Head of caudate nucleus (tissue), 42 donors: Measurements from ENCODE around the gene ACP4.
A peak's percentile ranks its signal among the peaks of the same experiment; 100 is the strongest.

Experiments
- DNase-seq, 42 donors: peaks; one replicate each; pipeline versions ENCODE4 v3.0.0 to v3.0.0-alpha.2; 2020 to 2021; ENCODE audit warnings: mixed read lengths in 7 of 42
- intact Hi-C: fragments of 100-400 bp; cut with DNase I; formaldehyde crosslinking; loops from one replicate; pipeline ENCODE4 v1.15.0; 2022

Gene ACP4

GRCh38 chr19:50835103-50835784 is 45.0 kb downstream of the ACP4 start:
- peak in 4 of 42 donors; percentile 10 to 43 (median 18) for DNase-seq
- intact Hi-C loops = no loop called here

GRCh38 chr19:50835785-50836542 is 45.7 kb downstream of the ACP4 start:
- intact Hi-C loops = no loop called here
- DNase-seq = peak; percentile 41 to 87 (median 70)

DNA sequence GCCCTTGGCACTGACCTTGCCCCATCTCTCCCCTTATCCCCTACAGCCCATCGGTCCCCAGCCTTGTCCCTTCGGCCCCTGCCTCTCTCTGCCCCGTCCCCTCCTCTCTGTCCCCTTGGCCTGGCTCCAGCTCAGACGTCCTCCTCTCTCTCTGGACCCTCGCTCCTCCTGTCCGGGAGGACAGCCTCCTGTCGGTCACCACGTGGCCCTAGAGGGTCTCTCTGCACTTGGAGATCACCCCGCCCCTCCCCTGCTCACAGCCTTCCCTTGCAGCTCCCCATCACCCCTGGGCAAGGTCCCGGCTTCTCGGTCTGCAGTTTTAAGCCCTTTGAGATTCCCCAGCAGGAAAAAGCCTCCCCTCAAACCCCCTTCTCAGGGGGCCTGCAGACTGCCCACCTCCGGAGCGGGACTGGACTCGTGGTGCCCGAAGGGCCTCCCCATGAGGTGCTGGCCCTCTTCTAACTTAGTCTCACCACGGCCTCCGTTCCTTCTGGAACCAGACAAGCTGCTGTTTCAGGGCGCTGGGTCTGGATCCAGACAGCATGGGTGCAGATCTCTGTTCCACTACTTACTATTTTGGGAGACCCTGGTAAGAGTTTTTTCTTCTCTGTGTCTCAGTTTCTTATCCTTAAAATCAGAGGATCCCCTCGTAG is 46.5 kb downstream of the ACP4 start:
- intact Hi-C loops = no loop called here
- no peak for DNase-seq

DNA sequence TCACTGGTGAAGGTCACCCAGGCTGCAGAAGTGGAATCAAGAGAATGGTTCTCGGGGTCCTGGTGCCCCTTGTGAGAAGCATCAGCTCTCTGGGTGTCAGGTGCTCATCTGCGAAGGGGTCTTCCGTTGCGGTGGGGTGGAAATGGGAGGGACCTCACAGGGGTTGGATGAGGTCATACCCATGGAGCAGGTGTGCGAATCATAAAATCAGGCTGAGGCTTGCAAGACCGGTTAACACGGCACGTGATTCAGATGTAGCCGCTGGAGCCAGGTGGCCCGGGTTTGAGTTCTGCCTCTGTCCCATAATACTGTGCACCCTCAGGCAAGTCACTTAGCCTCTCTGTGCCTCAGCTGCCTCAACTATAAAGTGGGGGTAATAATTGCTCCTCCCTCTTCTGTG is 47.1 kb downstream of the ACP4 start:
- DNase-seq = no peak
- intact Hi-C loops = no loop called here

DNA sequence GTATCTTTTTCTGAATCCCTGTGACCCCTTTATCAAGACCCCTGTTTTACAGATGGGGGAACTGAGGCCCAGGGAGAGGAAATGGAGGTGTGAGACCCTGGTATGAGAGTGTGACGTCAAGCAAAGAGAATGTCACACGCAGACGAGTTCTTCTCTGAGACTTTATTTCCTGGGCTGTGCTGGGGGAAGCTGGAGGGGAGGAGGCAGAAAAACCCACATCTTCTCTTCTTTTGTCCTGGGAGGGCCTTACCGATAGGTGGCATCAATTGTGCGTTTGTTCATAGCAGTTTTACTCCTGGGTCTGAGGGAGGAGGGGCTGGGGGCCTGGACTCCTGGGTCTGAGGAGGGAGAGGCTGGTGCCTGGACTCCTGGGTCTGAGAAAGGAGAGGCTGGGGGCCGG is 48.0 kb downstream of the ACP4 start:
- no peak for DNase-seq
- intact Hi-C loops = no loop called here

- intact Hi-C loops = no loop called here
- DNase-seq = no peak
Measured at GRCh38 chr19:50839712-50840655, 49.8 kb downstream of the ACP4 start.

GRCh38 chr19:50842130-50842529 is 51.9 kb downstream of the ACP4 start:
- intact Hi-C loops = no loop called here
- no peak for DNase-seq

GRCh38 chr19:50843205-50843604 is 53.0 kb downstream of the ACP4 start:
- DNase-seq = no peak
- intact Hi-C loops = no loop called here

GRCh38 chr19:50843701-50844221 is 53.5 kb downstream of the ACP4 start:
- DNase-seq = no peak
- intact Hi-C loops = no loop called here

DNA sequence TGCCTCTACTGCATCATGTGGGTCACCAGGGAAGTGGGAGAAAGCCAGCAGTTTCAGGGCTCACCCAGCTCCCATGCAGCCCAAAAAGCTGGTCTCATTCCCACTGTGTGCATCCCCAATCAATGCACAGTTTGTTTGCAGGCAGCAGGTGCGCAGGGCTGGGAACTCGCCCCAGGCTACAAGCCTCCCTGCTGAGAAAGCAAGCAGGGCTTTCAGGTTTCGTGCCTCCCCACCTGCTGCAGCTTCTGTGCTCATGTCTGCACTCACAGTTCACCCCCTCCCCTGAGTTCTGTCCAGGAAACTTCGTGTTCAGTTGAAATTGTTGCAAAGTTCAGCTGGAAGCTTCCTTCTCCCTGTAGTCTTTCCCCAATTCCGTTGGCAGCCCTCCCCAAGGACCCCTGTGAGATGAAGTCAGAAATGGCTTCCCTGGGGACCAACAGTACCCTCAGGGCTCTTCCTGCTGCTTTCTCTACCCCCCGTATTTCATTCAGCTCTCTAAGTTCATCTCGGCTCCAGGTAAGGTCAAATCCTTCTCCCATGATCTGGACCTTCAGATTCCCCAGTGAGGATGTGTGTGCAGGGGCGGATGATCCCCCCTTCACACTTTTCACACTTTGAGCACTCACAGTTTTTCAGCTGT is 54.2 kb downstream of the ACP4 start:
- intact Hi-C loops = no loop called here
- DNase-seq = no peak
